T-helper 2 cell treated with Interferon-gamma antibody and Interleukin-4, amounts not matched to agents 100 ng/mL and 5 ng/mL, for 36 hours (primary cell): Measurements from ENCODE around the gene TDRD1. TPM values are rescaled to one million over a fixed set of nuclear protein-coding genes. Genes with fewer than 3 reads are reported as not detected.

Experiments
- intact Hi-C: fragments of 100-400 bp; cut with micrococcal nuclease; formaldehyde crosslinking; loops from one replicate; pipeline ENCODE4 v1.15.1; 2023
- total RNA-seq: library from RNA; stranded (reverse); gene quantifications from 2 replicates; pipeline ENCODE4 v1.2.3, GENCODE V29; 2022

The TDRD1 gene
- total RNA-seq, 1 donor from 2014 or later: 0.09 TPM

- intact Hi-C loops: no loop called here
Observed at GRCh38 chr10:114260366-114260765, 81.2 kb downstream of the TDRD1 start.

DNA sequence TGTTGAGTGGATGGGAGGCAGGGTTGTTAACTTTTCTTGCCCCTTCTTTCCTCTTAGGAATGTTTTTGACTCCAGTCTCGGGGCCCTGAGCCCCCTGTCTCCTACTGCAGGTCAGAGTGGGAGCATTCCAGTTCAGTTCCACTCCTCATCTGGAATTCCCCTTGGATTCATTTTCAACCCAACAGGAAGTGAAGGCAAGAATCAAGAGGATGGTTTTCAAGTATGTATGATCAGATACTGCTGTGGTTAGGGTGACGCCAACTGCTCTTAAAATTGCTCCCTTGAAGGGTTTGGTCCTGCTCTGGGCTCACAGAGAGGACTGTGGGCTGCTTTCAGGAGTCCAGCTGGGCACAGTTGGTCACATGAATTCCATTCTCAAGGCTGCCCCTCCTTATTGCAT is 81.9 kb downstream of the TDRD1 start:
- intact Hi-C loops: no loop called here

DNA sequence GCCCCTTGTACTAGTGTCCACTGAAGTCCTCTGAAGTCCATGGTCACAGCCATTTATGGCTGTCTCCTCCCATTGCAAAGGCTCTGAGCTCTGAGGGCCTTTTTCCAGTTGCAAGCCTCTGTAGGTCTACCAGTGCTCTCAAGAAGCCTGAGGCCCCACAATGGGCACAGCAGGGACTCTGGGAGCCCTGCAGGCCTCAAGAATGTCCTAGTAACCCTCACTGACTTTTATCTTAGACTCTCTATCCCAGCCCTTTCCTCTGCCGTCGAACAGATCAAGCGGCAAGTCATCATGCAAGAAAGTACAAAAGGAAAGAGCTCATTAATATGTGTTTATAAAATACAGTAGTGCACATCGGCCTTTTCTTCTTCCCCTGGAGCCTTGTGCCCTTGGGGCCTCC is 83.3 kb downstream of the TDRD1 start:
- intact Hi-C loops: no loop called here

GRCh38 chr10:114265392-114266053 is 86.4 kb downstream of the TDRD1 start:
- intact Hi-C loops: no loop called here

DNA sequence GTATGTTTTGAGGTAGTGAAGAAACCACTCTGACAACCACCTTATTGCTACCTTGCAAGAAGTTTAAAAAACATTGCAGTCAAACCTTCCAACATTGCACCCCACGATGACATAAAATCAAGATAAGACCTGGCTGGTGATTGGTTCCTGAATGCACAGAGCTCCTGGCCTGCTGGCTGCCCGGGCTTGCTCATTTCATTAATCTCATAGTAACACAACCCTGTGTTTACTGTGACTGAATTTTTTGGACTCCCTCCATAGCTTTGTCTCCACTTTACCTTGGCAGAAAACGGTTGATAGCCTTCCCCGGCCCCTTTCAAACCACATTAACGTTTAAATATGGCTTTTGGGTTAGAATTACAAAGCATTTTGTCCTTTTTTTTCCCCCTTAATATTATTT is 87.4 kb downstream of the TDRD1 start:
- intact Hi-C loops: no loop called here

GRCh38 chr10:114271075-114271778 is 92.1 kb downstream of the TDRD1 start:
- intact Hi-C loops: no loop called here

- intact Hi-C loops: no loop called here
Observed at GRCh38 chr10:114271779-114272167, 92.6 kb downstream of the TDRD1 start.

DNA sequence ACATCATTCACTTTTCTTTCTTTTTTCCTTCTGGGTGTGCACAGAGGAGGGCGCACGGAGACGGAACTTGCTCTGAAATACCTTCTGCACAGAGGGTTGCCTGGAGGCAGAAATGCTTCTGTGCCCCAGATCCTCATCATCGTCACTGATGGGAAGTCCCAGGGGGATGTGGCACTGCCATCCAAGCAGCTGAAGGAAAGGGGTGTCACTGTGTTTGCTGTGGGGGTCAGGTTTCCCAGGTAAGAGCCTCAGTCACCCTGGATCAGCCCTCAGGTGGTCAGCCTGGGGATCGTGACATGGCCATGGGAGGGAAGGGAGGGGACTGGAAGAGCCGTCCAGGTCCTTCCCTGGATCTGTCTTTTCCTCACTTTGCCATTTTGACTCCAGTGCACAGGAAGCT is 93.5 kb downstream of the TDRD1 start:
- intact Hi-C loops: no loop called here

- intact Hi-C loops: no loop called here
Observed at GRCh38 chr10:114273910-114274309, 94.8 kb downstream of the TDRD1 start.

DNA sequence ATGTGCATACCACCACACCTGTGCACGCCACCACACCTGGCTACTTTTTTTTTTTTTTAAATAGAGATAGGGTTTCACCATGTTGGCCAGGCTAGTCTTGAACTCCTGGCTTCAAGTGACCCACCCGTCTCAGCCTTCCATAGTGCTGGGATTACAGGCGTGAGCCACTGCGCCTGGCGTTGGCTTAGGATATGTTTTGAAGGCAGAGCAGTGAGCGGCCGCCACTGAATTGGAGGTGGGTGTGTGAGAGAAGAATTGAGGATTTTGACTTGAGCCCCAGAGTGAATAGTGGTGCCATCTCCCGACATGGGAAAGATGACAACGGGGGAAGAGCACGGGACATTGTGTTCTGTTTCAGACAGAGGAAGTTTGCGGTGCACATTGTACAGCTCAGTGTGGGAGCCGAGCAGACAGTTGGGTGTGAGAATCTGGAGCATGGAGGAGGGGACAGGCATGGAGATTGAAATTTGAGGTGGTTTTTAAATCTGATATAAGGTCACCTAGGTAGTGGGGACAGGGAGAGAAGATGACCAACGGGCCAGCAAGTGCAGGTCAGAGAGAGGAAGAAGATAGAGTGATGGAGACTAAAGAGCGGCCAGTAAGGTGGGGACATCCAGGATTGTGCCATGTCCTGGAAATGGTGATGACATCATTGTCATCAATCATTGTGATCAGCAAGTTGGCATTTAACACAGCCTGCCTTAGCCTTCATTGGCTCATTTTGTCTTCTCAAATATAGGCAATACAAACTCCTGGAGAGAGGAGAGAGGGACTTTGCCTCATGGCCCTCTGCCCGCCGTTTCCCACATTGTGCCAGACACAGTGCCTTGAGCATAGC is 95.7 kb downstream of the TDRD1 start:
- intact Hi-C loops: no loop called here

DNA sequence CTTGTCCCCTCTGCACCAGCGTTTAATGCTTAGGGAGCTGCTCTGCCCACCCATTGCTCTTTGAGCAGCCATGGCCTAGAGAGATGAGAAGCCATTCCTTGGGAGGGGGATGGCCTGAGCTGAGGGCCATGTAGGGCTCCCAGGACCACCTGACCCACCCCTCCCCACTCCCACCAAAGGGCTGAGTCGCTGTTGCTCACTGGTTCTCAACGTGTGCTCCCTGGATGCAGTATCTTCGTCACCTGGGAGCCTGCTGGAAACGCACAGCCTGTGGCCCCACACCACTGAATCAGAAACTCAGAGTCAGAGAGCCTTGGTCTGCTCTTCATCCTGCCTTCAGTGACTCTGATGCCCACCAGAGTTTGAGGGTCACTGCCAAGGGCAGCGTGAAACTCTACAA is 96.9 kb downstream of the TDRD1 start:
- intact Hi-C loops: no loop called here

DNA sequence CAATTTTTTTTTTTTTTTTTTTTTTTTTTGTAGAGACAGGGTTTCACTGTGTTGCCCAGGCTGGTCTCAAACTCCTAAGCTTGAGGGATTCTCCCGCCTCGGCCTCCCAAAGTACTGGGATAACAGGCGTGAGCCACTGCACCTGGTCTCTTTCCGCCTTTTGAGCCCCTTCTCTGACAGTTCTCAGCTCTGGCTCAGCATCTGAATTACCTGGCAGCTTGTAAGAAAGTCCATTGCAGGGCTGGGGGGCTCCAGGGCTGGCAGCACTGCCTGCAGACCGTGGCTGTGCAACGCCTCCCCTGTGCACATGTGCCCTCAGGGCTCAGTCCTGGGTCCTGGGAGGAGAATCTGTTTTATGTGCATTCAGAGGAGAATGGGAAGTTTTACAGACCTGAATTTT is 97.5 kb downstream of the TDRD1 start:
- intact Hi-C loops: no loop called here

DNA sequence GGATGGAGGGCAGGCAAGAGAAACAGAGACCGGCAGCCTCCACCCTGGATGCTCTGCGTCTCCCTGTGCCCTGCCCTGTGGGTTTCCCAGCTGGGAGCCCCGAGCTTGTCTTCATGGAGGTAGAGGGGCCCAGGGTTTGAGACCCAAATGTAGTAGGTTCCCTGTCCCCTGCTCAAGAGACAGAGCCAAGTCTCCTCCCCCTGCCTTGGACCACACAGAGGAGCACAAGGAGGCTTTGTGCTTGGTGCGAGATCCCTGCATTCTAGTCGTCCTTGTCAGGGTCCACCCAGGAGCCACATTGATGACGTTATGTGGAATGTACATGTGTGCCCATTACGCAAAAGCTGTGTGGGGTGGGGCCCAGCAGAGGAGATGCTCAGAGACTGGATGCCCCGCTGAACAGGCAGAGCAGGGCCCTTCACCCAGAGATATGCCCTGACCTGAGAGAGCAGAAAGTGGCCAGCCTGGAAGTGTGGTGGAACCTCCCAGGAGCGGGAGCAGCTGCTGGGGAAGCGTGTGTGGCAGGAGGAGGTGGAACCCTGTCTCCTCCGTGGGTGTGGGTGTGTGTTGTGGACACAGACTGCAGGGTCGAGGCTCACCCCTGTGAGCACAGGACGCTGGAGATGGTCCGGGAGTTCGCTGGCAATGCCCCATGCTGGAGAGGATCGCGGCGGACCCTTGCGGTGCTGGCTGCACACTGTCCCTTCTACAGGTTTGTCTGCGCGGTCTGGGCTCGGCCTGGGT is 99.2 kb downstream of the TDRD1 start:
- intact Hi-C loops: no loop called here

- intact Hi-C loops: no loop called here
Observed at GRCh38 chr10:114278884-114279191, 99.7 kb downstream of the TDRD1 start.

- intact Hi-C loops: no loop called here
Observed at GRCh38 chr10:114279289-114279688, 100.1 kb downstream of the TDRD1 start.

GRCh38 chr10:114279901-114280644 is 100.9 kb downstream of the TDRD1 start:
- intact Hi-C loops: no loop called here

DNA sequence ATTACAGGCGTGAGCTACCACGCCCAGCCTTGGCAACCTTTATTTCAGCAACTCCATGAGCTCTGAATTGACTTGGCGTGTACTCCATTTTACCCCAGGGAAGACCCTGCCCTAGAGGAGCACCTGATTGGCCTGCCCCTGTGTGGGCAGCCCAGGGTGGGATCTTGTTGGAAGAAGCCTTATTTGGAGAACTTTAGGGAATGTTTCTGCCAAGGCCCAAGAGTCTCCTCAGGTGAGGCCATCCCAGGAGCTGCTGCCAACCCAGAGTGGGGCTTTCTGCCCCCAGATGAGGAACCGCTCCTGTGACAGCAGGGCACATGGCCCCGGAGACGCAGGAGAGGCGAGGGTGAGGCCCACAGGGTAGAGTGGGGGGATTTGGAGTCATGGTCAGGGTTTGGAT is 101.9 kb downstream of the TDRD1 start:
- intact Hi-C loops: no loop called here

DNA sequence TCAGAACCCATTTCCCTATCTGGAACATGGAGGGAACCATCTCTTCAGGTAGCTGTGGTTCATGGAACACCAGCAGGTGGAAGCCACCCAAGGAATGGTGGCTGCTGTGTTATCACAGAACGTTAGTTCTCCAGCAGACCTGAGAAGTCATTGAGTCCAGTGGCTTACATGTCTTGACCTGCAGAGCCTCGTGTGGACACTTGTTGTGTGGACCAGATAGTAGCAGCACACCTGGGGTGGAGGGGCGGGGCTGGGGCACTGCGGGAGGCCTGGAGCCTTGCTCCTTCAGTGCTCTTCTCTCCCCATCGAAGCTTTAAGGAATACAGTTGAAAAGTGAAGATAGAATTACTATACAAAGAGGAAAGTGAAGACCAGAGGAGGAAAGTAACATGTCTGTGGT is 102.3 kb downstream of the TDRD1 start:
- intact Hi-C loops: no loop called here
